ENCODE measurements around the gene DHPS. TPM values are rescaled to one million over a fixed set of nuclear protein-coding genes. Genes with fewer than 3 reads are reported as not detected.

Gene DHPS
- total and polyA plus RNA-seq, 2 donors (not counting 3 experiments of a cell fraction or from before 2014, with no cell fraction given) = 68.4 to 90.1 TPM

DNA sequence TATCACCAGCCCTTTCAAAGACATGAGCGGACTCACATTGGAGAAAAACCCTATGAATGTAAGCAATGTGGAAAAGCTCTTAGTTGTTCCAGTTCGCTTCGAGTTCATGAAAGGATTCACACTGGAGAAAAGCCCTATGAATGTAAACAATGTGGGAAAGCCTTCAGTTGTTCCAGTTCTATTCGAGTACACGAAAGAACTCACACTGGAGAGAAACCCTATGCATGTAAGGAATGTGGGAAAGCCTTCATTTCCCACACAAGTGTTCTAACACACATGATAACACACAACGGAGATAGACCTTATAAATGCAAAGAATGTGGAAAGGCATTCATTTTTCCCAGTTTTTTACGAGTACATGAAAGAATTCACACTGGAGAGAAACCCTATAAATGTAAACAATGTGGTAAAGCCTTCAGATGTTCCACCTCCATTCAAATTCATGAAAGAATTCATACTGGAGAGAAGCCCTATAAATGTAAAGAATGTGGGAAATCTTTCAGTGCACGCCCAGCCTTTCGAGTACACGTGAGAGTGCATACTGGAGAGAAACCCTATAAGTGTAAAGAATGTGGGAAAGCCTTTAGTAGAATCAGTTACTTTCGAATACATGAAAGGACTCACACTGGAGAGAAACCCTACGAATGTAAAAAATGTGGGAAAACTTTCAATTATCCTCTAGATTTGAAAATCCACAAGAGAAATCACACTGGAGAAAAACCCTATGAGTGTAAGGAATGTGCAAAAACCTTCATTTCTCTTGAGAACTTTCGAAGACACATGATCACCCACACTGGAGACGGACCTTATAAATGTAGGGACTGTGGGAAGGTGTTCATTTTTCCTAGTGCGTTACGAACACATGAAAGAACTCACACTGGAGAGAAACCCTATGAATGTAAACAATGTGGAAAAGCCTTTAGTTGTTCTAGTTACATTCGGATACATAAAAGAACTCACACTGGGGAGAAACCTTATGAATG, 53.3 kb downstream of the DHPS start:
- intact Hi-C loops (cut with micrococcal nuclease) = no loop called here

More for the DNA sequence above, 53.3 kb downstream of the DHPS start:
- Histone ChIP-seq H3K79me2 (ENCODE audit: control insufficient read depth, insufficient read depth, low read length) (peaks cover 3% of the 10 kb centered on the region), H3K4me2 (ENCODE audit: insufficient read depth, low read length) (no peak overlapping the region), H3K4me3 (replicated peaks in 1 of 3; ENCODE audit: insufficient read depth in 1 of 3, low read depth in 1 of 3, low read length in 3 of 3) (no peak overlapping the region), H3K4me1 (ENCODE audit: control insufficient read depth, extremely low read depth, insufficient read depth, low read length) (no peaks in the 10 kb centered on the region), H3K9ac (replicated peaks; ENCODE audit: extremely low read depth, insufficient read depth, low read length) (no peak overlapping the region), H3K9me1 (replicated peaks; ENCODE audit: control insufficient read depth, extremely low read depth, insufficient read depth, low read length) (no peaks in the 10 kb centered on the region), H3K27me3 (ENCODE audit: control insufficient read depth in 2 of 2, insufficient read depth in 2 of 2, low read length in 2 of 2) (no peaks in the 10 kb centered on the region), H3K36me3 (ENCODE audit: control insufficient read depth in 2 of 2, extremely low read depth in 1 of 2, insufficient read depth in 2 of 2, low read length in 2 of 2) (peaks cover 15 to 22% of the 10 kb centered on the region in 2 experiments), H3K9me3 (replicated peaks; ENCODE audit: control insufficient read depth, insufficient read depth, low read length) (peaks cover 23% of the 10 kb centered on the region), H3K27ac (ENCODE audit: insufficient read depth, low read depth, low read length) (no peak overlapping the region), H2AFZ (ENCODE audit: low read depth, low read length) (no peak overlapping the region), H4K20me1 (replicated peaks; ENCODE audit: control insufficient read depth, extremely low read depth, insufficient read depth, low read length) (no peaks in the 10 kb centered on the region)
- ChIA-PET CTCF (no interaction called here), POLR2A (no interaction called here)
- BruUV-seq (replicated peaks) = no TSS peak
- TF ChIP-seq GATA2 (IDR thresholded peaks at IDR 0.05; ENCODE audit: insufficient read depth, insufficient read length, low read depth, low read length) (no peak), FOS (IDR thresholded peaks at IDR 0.05; ENCODE audit: borderline replicate concordance, insufficient read depth, low read length) (no peak), POLR2A (IDR thresholded peaks at IDR 0.05; ENCODE audit: low read depth, low read length) (no peak)
- TF ChIP-seq, protein P1, sequence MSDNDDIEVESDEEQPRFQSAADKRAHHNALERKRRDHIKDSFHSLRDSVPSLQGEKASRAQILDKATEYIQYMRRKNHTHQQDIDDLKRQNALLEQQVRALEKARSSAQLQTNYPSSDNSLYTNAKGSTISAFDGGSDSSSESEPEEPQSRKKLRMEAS (IDR thresholded peaks at IDR 0.05; ENCODE audit: insufficient read depth, insufficient read length) = no peak
- TF ChIP-seq, protein P2, sequence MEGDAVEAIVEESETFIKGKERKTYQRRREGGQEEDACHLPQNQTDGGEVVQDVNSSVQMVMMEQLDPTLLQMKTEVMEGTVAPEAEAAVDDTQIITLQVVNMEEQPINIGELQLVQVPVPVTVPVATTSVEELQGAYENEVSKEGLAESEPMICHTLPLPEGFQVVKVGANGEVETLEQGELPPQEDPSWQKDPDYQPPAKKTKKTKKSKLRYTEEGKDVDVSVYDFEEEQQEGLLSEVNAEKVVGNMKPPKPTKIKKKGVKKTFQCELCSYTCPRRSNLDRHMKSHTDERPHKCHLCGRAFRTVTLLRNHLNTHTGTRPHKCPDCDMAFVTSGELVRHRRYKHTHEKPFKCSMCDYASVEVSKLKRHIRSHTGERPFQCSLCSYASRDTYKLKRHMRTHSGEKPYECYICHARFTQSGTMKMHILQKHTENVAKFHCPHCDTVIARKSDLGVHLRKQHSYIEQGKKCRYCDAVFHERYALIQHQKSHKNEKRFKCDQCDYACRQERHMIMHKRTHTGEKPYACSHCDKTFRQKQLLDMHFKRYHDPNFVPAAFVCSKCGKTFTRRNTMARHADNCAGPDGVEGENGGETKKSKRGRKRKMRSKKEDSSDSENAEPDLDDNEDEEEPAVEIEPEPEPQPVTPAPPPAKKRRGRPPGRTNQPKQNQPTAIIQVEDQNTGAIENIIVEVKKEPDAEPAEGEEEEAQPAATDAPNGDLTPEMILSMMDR (IDR thresholded peaks at IDR 0.05; ENCODE audit: extremely low read depth in 1 of 2, insufficient read depth in 1 of 2, low read depth in 1 of 2, low read length in 2 of 2) = no peak
- FAIRE-seq (no peak), DNase-seq (ENCODE audit: low read depth, low spot score) (no peak)
- dilution Hi-C loops (cut with MboI; ENCODE audit: extremely low pct_ligation_motif_present, low sequenced_read_pairs) = no loop called here
